SIG-M5 treated with dmso at 0.1 percent for 504 hours (cell line): ENCODE measurements around the gene ZNF547.
A peak's percentile ranks its signal among the peaks of the same experiment; 100 is the strongest.
"Not testable (repeated sequence)": the region's sequence is repeated elsewhere in the genome, so short reads cannot be mapped to it uniquely, and the experiment has no call there.

Source experiments
- DNase-seq: peaks from one replicate; lab custom pipeline; 2025; ENCODE audit not compliant: unreplicated experiment; lab: John Stamatoyannopoulos, UW

ZNF547 gene

GRCh38 chr19:57374179-57374578 lies 10.8 kb downstream of the ZNF547 start:
- DNase-seq: no peak

- DNase-seq: not testable (repeated sequence)
Observed at GRCh38 chr19:57374647-57375046, 11.3 kb downstream of the ZNF547 start.

GRCh38 chr19:57376151-57376550 lies 12.8 kb downstream of the ZNF547 start:
- DNase-seq: no peak

DNA sequence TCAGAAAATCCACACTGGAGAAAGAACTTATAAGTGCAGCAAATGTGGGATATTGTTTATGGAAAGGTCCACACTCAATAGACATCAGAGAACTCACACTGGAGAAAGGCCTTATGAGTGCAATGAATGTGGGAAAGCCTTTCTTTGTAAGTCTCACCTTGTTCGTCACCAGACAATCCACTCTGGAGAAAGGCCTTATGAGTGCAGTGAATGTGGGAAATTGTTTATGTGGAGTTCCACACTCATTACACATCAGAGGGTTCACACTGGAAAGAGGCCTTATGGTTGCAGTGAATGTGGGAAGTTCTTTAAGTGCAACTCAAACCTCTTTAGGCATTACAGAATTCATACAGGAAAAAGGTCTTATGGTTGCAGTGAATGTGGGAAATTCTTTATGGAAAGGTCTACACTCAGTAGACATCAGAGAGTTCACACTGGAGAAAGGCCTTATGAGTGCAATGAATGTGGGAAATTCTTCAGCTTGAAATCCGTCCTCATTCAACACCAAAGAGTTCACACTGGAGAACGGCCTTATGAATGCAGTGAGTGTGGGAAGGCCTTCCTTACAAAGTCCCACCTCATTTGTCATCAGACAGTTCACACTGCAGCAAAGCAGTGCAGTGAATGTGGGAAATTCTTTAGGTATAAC lies 14.3 kb downstream of the ZNF547 start:
- DNase-seq: no peak

GRCh38 chr19:57380923-57381322 lies 17.6 kb downstream of the ZNF547 start:
- DNase-seq: no peak

DNA sequence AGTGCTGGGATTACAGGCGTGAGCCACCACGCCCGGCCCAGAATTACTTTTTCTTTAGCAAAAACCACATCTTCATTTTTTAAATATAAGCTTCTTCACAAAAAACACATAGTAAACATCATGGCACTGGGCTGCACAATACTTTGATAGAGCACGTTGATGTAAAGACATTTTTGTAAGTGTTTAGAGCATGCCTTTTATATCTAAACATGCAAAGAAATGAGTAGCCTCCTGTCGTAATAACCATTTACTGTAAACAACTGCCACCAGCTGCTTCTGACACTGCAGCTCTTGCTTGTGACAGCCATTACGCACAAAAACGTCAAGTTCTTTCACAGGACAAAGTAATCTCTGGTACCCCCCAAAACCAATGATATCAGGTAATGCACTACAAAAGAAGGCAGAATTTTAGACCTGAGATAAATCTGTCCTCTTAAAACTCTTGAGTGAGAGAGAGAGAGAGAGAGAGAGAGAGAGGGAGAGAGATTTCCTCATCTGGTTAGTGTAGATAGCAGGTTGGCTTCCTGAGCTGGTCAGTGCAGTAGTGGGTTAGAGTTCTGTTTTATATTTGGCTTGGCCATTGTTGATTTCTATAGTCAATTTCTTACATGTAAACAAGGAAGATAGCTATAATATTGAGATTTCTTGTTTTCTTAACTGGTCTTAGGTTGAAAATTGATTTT lies 19.6 kb downstream of the ZNF547 start:
- no peak for DNase-seq

- DNase-seq: no peak
Observed at GRCh38 chr19:57389194-57389729, 25.9 kb downstream of the ZNF547 start.

- peak; percentile 90 for DNase-seq
Observed at GRCh38 chr19:57389730-57390598, 26.6 kb downstream of the ZNF547 start, which contains the start of gene ZNF548. ZNF548 (plus strand) TSS chr19:57389854; CDS start chr19:57390100, 246 bp downstream.

DNA sequence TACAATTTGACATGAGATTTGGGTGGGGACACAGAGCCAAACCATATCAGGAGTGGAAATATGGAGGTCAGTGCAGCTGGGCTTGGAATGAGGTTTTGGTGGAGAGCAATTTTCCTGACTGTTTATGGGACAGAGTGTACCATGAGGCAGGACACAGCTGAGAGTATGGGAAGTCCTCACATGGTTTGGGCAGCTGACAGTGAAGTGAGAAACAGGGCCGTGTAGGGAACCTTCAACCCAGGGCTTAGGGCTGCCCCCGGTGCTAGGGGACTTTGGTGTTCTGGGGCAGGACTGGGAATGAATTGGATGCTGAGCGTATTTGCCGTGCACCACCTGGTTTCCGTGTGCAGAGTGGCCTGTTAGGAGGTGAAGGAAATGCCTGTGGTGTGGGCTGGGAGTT lies 32.4 kb downstream of the ZNF547 start:
- no peak for DNase-seq

DNA sequence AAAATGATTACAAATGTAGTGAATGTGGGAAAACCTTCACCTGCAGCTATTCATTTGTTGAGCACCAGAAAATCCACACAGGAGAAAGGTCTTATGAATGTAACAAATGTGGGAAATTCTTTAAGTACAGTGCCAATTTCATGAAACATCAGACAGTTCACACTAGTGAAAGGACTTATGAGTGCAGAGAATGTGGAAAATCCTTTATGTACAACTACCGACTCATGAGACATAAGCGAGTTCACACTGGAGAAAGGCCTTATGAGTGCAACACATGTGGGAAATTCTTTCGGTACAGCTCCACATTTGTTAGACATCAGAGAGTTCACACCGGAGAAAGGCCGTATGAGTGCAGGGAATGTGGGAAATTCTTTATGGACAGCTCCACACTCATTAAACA lies 35.5 kb downstream of the ZNF547 start:
- no peak for DNase-seq

DNA sequence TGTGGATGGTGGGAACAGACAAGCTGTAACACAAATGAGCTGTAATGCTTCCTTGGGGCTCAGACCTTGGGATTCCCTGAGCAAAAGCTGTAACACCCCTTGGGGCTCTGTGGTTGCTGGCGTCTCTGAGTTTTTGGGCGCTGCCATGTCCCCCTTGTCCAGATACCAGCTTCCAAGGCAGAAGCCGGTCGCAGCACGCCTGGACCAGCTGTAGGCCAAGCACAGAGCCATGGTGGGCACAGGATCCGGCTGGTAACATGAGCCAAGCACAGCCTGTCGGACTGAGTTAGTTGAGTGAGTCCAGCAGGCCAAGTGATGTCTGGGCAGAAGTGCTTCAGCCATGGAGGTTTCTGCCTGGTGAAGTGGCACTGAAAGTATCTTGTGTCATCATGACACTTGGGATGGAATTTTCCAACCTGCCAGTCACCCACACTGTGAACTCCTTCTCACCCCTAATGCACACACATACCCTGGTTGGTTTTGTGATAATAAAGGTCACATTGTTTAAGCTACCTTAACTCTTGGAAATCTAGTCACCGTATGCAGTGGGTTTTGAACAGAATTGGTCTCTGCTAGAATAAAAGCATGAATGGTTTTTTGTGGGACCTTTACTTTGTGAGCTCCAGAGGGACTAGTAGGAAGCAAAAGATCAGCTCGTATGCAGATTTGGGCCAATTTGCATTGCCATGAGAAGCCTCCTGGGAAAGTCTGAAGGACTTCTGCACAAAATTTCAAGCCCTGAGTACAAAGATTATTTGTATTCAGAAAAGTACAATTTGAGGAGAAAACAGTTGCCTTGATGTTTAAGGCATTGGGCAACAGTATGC lies 40.6 kb downstream of the ZNF547 start:
- no peak for DNase-seq

DNA sequence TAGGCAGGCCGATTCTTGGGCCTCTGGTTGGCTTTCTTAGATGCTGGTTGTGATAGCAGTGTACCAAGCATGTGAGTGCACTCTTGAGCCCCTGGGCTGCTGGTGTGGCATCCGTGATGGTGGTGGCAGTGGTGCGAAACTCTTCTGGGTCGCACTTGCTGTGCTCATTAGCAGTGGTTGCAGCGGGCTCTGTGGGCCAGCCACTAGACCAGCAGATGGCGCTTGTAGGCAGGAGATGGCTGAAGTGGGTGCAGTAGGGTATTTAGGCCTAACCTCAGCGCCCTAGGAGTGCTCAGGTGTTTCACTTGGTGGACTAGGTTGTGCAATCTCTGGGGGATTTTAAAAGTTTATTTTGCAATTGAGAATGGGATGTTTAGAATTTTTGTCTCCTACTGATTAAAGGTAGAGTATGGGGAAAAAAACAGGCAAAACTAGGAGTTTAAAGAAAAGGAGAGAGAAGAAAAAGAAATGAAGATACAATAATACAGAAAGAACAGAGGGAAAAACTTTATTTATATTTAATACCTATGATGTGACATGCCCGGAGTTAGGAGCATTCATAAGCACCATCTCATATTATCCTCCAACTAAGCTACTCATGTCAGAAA lies 43.3 kb downstream of the ZNF547 start:
- peak; percentile 15 for DNase-seq

DNA sequence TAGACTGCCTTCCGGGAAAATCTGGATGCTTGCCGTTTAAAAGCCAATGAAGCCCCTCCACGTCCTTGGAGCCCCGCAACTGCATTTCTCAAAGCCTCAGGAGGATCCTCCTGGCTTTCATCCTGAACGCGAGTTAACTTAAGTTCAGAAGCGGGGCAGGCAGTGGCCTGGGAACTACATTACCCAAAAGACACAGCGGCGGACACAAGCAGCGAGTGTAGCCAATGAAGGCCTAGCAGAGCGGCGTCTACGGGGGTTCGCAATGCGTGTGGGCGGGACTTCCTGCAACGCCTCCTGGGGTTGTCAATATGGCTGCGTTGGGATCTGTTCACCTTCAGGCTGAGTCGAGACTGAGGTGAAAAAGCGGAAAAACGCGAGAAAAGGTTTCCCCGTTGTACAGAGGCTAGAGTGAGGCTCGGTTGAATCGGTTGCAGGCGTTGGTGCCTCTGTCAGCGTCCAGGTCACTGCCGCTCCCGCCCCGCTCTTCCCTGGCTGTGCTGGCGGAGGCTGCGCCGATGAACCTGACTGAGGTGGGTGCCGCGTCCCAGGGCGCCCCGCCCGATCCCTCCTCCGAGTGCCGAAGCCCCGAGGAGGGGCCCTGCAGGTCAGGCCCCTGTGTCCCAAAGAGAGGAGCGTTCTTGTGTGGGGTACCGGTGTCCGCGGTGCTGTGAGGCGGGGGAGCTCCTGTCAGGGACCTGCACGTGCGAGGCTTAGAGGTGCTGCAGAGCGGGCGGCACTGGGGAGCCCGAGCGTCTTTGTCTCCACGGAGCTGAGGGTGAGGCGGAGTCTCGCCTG lies 47.7 kb downstream of the ZNF547 start, which contains the start of gene ZNF17:
Gene ZNF17 (plus strand): TSS at position 285 of the 795 bp plus-strand sequence. CDS start 2,455 bp downstream, outside the sequence.
- DNase-seq: peak; percentile 92

DNA sequence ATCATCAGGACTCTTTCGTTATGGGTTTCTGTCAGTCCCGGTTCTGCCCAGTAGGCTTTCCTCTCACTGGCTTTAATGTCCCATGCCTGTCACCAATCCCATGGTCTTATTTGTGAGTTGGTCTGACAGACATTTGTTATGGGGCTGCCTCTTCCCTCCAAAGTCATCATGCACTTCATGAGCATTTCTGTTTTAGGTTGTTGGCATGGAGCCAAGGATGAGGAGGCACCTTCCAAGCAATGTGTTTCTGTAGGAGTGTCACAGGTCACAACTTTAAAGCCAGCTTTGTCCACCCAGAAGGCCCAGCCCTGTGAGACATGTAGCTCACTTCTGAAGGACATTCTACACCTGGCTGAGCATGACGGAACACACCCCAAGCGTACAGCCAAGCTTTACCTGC lies 56.1 kb downstream of the ZNF547 start:
- no peak for DNase-seq

DNA sequence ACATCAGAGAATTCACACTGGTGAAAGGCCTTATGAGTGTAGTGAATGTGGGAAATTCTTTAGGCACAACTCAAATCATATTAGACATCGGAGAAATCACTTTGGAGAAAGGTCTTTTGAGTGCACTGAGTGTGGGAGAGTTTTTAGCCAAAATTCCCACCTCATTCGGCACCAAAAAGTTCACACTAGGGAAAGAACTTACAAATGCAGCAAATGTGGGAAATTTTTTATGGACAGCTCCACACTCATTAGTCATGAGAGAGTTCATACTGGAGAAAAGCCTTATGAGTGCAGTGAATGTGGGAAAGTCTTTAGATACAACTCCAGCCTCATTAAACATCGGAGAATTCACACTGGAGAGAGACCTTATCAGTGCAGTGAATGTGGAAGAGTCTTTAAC lies 57.7 kb downstream of the ZNF547 start:
- DNase-seq: no peak
